GM18519 (cell line): ENCODE measurements around the gene ASAH2.

Experiments used
- ATAC-seq: cut with Tn5 transposase; IDR thresholded peaks from one replicate; pipeline ENCODE4 v1.9.1; 2021; ENCODE audit warnings: mild to moderate bottlenecking, moderate library complexity; ENCODE audit not compliant: unreplicated experiment, low FRiP score

ASAH2 gene

GRCh38 chr10:50211670-50212069 is 39.6 kb downstream of the ASAH2 start:
- ATAC-seq = no peak

- ATAC-seq = no peak
Measured at GRCh38 chr10:50210876-50211275, 40.4 kb downstream of the ASAH2 start.
